Fibroblast of mammary gland (primary cell): ENCODE data around the gene PTMA.

Source experiments
- DNase-seq: peaks from one replicate; pipeline ENCODE4 v3.0.0-alpha.2; 2010; ENCODE audit warnings: low read depth
- H3K4me3 ChIP-seq: 2 replicates; pipeline ENCODE4 v1.5.1; 2011; ENCODE audit warnings: low read depth, mild to moderate bottlenecking, low read length, moderate library complexity; ENCODE audit not compliant: control insufficient read depth
- CTCF ChIP-seq: conservative IDR thresholded peaks from 2 replicates; pipeline ENCODE4 v1.5.1; 2011; ENCODE audit warnings: low read depth, low read length, inconsistent platforms; ENCODE audit not compliant: control insufficient read depth, insufficient read depth

The PTMA gene

DNA sequence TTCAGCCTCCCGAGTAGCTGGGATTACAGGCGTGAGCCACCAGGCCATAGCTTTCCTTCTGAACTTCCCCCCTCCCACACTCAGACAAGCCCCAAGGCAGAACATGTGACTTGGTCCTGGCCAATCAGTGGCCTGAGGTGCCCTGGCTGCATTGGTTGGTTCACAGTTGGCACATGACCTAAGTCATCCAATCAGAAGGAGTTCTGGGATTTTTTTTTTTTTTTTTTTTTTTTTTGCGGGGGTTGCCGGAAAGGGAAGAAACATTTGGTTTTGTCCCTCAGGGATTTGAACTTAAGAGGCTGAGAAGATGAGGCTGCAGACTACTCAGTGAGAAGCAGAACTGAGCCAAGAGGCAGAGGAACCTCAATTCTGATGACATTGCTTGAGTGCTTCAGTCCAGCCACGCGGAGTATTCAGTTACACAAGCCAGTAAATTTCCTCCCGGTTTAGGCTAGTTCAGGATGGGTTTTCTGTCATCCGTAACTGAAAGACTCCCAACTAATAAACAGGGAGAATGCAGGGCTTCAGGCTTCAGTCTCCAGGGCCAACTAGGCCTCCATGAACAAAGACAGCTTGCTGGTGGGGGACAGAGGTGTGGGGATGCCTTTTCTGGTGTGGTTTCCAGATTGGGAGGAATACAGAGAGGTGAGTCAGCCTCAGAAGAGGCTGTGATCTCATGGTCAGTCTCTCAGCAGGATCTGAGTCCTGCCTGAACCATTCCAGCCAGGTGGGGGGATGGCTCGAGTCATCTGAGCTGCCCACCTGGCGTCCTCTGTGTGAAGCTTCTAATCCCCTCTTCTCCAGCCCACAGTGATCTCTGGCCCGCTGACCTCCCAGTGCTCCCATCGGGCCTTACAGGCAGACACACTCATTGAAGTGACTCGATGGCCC lies 9.2 kb downstream of the PTMA start:
- peak; percentile 48 for TF ChIP-seq CTCF
- DNase-seq, result peak; percentile 94
- H3K4me3 ChIP-seq, result peak overlapping the region; percentile 2

- H3K4me3 ChIP-seq, result no peak overlapping the region
- TF ChIP-seq CTCF, result no peak
- DNase-seq, result no peak
These were observed 10.5 kb downstream of the PTMA start for GRCh38 chr2:231718799-231719198.

DNA sequence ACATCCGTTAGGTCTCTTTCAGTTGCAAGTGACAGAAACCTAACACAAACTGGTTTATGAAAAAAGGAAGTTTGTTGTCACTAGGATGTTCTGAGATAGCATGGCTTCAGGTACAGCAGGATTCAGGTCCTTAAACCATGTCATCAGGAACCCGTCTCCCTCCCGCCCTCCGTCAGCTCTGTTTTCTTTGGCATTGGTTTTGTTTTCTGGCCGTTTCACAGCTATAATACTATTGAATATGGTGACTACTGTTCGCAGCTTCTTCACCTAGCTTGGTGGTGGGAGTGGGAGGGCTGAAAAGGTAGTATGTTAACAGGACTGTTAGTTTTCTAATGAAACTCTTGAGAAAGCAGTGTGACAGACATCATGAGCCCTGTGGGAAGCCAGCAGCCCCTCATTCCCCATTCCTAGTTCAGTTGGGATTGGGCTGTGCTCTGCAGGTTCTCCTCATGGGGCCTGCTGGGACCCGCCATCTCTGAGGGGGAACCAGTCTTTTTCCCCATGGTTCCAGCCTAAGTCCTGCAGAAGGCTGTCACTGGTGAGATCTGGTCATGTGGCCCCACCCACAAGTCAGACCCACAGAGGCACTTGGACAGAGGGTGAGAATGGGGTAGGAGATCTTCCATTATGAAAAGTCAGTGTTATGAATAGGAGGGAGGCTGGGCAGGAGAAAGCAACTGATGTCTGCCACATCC lies 12.1 kb downstream of the PTMA start:
- DNase-seq, result no peak
- TF ChIP-seq CTCF, result no peak
- no peak overlapping the region for H3K4me3 ChIP-seq

DNA sequence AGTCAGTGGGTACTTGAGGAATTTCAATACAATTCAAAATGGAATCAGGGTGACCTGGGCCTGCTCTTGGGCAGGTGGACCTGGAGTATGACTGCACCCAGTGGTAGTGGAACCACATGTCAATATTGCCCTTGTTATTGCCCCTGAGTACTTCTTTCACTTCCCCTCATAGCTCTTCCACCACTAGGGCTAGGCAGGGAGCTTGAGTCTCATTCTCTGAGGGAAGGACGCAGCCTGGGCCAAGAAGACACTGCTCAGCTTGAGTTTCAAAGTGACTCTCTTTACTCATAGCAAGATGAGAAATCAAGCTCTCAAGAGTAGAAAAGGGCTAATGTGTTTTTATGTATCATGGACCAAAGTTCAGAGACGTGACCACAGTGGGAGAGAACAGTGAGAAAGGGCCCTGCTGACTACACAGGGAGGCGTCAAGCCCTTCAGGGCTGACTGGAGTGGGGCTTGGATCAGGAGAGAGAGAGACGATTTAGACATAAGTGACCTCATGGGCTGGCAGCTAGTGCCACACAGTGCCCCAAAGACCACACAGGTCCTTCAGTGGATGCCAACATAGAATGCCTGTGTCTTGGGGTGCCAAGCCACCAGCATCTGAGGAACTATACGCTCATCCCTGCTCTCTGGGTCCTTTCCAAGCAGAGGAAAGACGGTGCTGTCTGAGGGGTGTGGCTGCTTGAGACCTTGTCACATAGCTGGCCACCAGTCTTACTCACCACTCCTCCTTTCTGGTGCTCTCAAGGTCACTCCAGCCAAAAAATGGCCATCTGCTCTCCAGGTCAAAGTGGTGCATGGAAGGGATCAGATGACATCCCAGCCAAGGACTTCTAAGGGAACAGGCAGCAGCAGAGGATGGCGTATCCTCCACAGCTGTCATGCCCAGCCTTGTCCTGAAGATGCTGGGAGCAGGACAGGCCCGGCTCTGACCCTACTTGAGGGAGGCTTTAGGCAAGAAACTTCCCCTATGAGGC lies 13.0 kb downstream of the PTMA start:
- no peak for TF ChIP-seq CTCF
- DNase-seq, result no peak

GRCh38 chr2:231722721-231723307 lies 14.5 kb downstream of the PTMA start:
- TF ChIP-seq CTCF, result no peak
- DNase-seq, result no peak
- no peak overlapping the region for H3K4me3 ChIP-seq

More for the DNA sequence above, 13.0 kb downstream of the PTMA start:
- no peak overlapping the region for H3K4me3 ChIP-seq

- no peak for DNase-seq
- TF ChIP-seq CTCF, result no peak
- H3K4me3 ChIP-seq, result no peak overlapping the region
These were observed 17.2 kb downstream of the PTMA start for GRCh38 chr2:231725476-231725875.
